Nephron (organoid): ENCODE data around the gene ZDHHC15.
"Not testable (repeated sequence)": the region's sequence is repeated elsewhere in the genome, so short reads cannot be mapped to it uniquely, and the experiment has no call there.

Experiments
- H3K27ac Mint-ChIP-seq, 3 experiments: 2 replicates each; pipeline ENCODE4 v1.8.0; 2020; ENCODE audit warnings: mixed read lengths in 3 of 3, mild to moderate bottlenecking in 2 of 3, moderate library complexity in 1 of 3
- H3K27me3 Mint-ChIP-seq: 2 replicates; pipeline ENCODE4 v1.8.0; 2021; ENCODE audit warnings: low read depth, mild to moderate bottlenecking, moderate library complexity, mixed read lengths
- H3K36me3 Mint-ChIP-seq: 2 replicates; pipeline ENCODE4 v1.8.0; 2020; ENCODE audit warnings: low read depth, mixed read lengths
- H3K4me1 Mint-ChIP-seq: 2 replicates; pipeline ENCODE4 v1.8.0; 2020; ENCODE audit warnings: mixed read lengths
- H3K4me3 Mint-ChIP-seq, 3 experiments: 2 replicates each; pipeline ENCODE4 v1.8.0; 2020; ENCODE audit warnings: mild to moderate bottlenecking in 3 of 3, mixed read lengths in 3 of 3, moderate library complexity in 2 of 3
- H3K9me3 Mint-ChIP-seq: 2 replicates; pipeline ENCODE4 v1.8.0; 2020; ENCODE audit warnings: mixed read lengths
- TF ChIP-seq, protein P1 (sequence below), 3 experiments: fragments of 200-600 bp; sonication (generic); IDR thresholded peaks; one replicate each; pipeline ENCODE4 v1.5.0; 2021; ENCODE audit warnings: antibody characterized with exemption in 3 of 3; ENCODE audit not compliant: unreplicated experiment in 3 of 3

ZDHHC15 gene

GRCh38 chrX:75522565-75523431 is at the start of gene ZDHHC15:
Gene ZDHHC15 (minus strand): TSS chrX:75523037. CDS start chrX:75523024, 13 bp downstream.
- H3K4me1 Mint-ChIP-seq, result peaks cover 15% of the 10 kb centered on the region
- peaks cover 7% of the 10 kb centered on the region for H3K36me3 Mint-ChIP-seq
- H3K27ac Mint-ChIP-seq, result peak within 1 kb of the TSS; percentile 91 to 94 (median 93)
- H3K27me3 Mint-ChIP-seq, result no peaks in the 10 kb centered on the region
- TF ChIP-seq, protein P1, sequence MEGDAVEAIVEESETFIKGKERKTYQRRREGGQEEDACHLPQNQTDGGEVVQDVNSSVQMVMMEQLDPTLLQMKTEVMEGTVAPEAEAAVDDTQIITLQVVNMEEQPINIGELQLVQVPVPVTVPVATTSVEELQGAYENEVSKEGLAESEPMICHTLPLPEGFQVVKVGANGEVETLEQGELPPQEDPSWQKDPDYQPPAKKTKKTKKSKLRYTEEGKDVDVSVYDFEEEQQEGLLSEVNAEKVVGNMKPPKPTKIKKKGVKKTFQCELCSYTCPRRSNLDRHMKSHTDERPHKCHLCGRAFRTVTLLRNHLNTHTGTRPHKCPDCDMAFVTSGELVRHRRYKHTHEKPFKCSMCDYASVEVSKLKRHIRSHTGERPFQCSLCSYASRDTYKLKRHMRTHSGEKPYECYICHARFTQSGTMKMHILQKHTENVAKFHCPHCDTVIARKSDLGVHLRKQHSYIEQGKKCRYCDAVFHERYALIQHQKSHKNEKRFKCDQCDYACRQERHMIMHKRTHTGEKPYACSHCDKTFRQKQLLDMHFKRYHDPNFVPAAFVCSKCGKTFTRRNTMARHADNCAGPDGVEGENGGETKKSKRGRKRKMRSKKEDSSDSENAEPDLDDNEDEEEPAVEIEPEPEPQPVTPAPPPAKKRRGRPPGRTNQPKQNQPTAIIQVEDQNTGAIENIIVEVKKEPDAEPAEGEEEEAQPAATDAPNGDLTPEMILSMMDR (IDR thresholded peaks at IDR 0.05; ENCODE audit: unreplicated experiment in 3 of 3), result no peak
- H3K4me3 Mint-ChIP-seq, result peak within 1 kb of the TSS; percentile 93 to 96 (median 94)
- H3K9me3 Mint-ChIP-seq, result peaks cover 12% of the 10 kb centered on the region

- H3K4me3 Mint-ChIP-seq, H3K4me1 Mint-ChIP-seq, H3K27me3 Mint-ChIP-seq, H3K36me3 Mint-ChIP-seq, H3K27ac Mint-ChIP-seq: not testable (repeated sequence)
- H3K9me3 Mint-ChIP-seq, result peaks cover 29% of the 10 kb centered on the region
Observed at GRCh38 chrX:75560544-75560943, 37.7 kb upstream of the ZDHHC15 start.

DNA sequence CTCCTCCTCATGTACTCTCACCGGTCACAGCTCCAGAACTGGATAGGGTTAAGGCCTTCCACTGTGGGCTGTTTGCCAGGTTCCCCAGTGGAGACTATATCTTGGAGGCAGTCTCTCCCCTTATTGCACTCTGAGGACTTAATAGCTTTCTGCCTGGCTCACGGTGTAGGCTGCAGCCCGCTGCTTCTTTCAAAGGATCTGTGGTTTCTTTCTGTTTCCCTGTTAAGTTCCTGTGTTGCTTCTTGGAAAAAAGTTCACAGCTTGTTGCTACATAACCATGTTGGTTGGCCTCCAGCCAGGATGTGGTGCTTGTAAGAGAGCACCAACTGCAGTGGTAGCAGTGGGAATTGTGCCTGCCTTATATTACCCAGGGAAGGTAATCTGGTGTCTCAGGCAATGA is 24.9 kb upstream of the ZDHHC15 start:
- H3K36me3 Mint-ChIP-seq, result no peaks in the 10 kb centered on the region
- H3K4me1 Mint-ChIP-seq, result peaks cover 32% of the 10 kb centered on the region
- peak overlapping the region in 2 of 3 experiments; percentile 41 to 64 for H3K27ac Mint-ChIP-seq
- peak overlapping the region in 1 of 3 experiments; percentile 9 for H3K4me3 Mint-ChIP-seq
- no peaks in the 10 kb centered on the region for H3K27me3 Mint-ChIP-seq
- TF ChIP-seq, protein P1 (IDR thresholded peaks at IDR 0.05; ENCODE audit: unreplicated experiment in 3 of 3), result no peak
- H3K9me3 Mint-ChIP-seq, result peaks cover 23% of the 10 kb centered on the region

DNA sequence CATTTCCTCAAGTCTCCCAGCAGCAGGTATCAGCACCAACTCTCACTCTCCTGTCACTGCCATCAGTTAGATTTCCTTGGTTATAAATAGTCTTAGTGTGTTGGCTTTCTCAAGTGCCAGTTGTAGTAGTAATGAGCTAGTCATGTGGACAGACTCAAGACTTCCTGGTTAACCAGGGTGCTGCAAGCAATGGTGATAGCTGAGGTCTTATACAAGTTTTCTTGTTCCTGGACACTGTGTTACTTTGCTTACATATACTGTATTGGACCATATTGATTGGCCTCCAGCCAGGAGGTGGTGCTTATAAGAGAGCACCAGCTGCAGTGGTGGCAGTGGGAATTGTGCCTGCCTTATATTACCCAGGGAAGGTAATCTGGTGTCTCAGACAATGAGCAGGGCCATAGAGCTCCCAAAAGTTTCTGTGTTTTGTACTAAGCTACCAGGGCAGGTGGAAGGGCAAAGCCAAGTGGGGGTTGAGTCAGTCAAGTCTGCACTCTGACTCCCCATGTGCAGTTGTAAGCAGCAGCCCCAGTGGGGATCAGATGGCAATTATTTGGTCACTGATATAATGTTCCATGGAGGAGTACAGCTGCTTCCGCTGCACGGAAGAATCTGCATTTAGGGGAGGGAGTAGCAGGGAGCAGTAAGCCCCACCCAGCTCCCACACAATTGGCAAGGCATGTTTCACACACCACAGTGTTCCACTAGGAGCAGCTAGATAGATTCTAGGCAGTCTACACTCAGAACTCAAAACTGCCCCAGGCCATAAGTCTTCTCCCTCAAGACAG is 24.1 kb upstream of the ZDHHC15 start:
- Mint-ChIP-seq H3K27me3 (no peaks in the 10 kb centered on the region), H3K4me1 (peaks cover 32% of the 10 kb centered on the region), H3K36me3 (no peaks in the 10 kb centered on the region), H3K4me3 (no peak overlapping the region), H3K9me3 (peaks cover 28% of the 10 kb centered on the region), H3K27ac (peak overlapping the region in 2 of 3 experiments; percentile 5 to 64)
- TF ChIP-seq, protein P1 (IDR thresholded peaks at IDR 0.05; ENCODE audit: unreplicated experiment in 3 of 3), result no peak

GRCh38 chrX:75544786-75545185 is 21.9 kb upstream of the ZDHHC15 start:
- Mint-ChIP-seq H3K27me3 (no peaks in the 10 kb centered on the region), H3K4me3 (no peak overlapping the region), H3K9me3 (peaks cover 21% of the 10 kb centered on the region), H3K36me3 (no peaks in the 10 kb centered on the region), H3K27ac (peak overlapping the region in 2 of 3 experiments; percentile 51 to 75), H3K4me1 (peaks cover 32% of the 10 kb centered on the region)
- TF ChIP-seq, protein P1 (IDR thresholded peaks at IDR 0.05; ENCODE audit: unreplicated experiment in 3 of 3), result no peak

DNA sequence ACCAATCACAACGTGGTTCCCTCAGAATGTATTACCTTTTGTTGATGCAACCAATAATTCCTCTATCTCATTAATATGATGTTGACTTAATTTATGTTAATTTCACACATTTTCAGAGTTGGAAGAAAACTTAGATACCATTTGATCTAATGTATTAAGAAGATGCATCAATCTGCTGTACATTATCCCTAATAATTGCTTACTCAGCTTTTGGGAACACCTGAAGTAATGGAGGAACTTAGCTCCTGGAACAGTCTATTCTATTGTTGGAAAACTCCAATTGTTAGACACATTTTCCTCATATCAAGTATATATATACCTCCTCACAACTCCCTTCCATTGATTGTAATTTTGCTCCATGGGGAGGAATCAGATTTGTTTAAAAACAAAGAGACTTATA is 38.9 kb downstream of the ZDHHC15 start:
- Mint-ChIP-seq H3K36me3 (peaks cover 8% of the 10 kb centered on the region), H3K27me3 (no peaks in the 10 kb centered on the region), H3K9me3 (peaks cover 25% of the 10 kb centered on the region), H3K4me3 (no peak overlapping the region), H3K4me1 (no peaks in the 10 kb centered on the region), H3K27ac (no peak overlapping the region)
- TF ChIP-seq, protein P1 (IDR thresholded peaks at IDR 0.05; ENCODE audit: unreplicated experiment in 3 of 3), result no peak

DNA sequence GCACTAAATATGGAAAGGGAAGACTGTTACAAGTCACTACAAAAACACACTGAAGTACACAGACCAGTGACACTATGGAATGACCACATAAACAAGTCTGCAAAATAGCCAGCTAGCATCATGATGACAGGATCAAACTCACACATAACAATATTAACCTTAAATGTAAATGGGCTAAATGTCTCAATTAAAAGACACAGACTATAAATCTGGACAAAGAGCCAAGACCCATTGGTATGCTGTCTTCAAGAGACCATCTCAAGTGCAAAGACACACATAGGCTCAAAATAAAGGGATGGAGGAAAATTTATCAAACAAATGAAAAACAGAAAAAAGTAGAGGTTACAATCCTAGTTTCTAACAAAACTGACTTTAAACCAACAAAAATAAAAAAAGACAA is 61.1 kb downstream of the ZDHHC15 start:
- not testable (repeated sequence) for H3K27ac Mint-ChIP-seq, H3K4me3 Mint-ChIP-seq, H3K27me3 Mint-ChIP-seq, H3K4me1 Mint-ChIP-seq
- peaks cover 15% of the 10 kb centered on the region for H3K36me3 Mint-ChIP-seq
- H3K9me3 Mint-ChIP-seq, result peaks cover 59% of the 10 kb centered on the region
